Hepatocyte (in vitro differentiated cells): Measurements from ENCODE around the gene FRMD4B. TPM values are rescaled to one million over a fixed set of nuclear protein-coding genes. Genes with fewer than 3 reads are reported as not detected.

Source experiments
- DNase-seq: peaks from one replicate; pipeline ENCODE4 v3.0.0-alpha.2; 2016; ENCODE audit warnings: low spot score
- H2AFZ ChIP-seq: fragments of 200-600 bp; sonication (generic); 2 replicates; pipeline ENCODE4 v1.6.0; 2016; ENCODE audit warnings: antibody characterized with exemption, mild to moderate bottlenecking
- H3K27ac ChIP-seq: fragments of 200-600 bp; sonication (generic); 2 replicates; pipeline ENCODE4 v1.5.1; 2016; ENCODE audit warnings: mild to moderate bottlenecking
- H3K27me3 ChIP-seq: fragments of 200-600 bp; sonication (generic); 2 replicates; pipeline ENCODE4 v1.6.1; 2016
- H3K36me3 ChIP-seq: fragments of 200-600 bp; sonication (generic); replicated peaks from 2 replicates; pipeline ENCODE4 v1.5.1; 2016; ENCODE audit warnings: low read depth; ENCODE audit not compliant: insufficient read depth
- H3K4me1 ChIP-seq: fragments of 200-600 bp; sonication (generic); 2 replicates; pipeline ENCODE4 v1.5.1; 2016; ENCODE audit warnings: mild to moderate bottlenecking, moderate library complexity; ENCODE audit not compliant: insufficient read depth
- H3K4me2 ChIP-seq: fragments of 200-600 bp; sonication (generic); 2 replicates; pipeline ENCODE4 v1.6.0; 2016
- H3K4me3 ChIP-seq: fragments of 200-600 bp; sonication (generic); 2 replicates; pipeline ENCODE4 v1.5.1; 2016; ENCODE audit warnings: mild to moderate bottlenecking
- H3K79me2 ChIP-seq: fragments of 200-600 bp; sonication (generic); 2 replicates; pipeline ENCODE4 v1.6.0; 2017; ENCODE audit warnings: mild to moderate bottlenecking
- H3K9me2 ChIP-seq: fragments of 200-600 bp; sonication (generic); replicated peaks from 2 replicates; pipeline ENCODE4 v1.6.0; 2017; ENCODE audit warnings: mild to moderate bottlenecking; ENCODE audit not compliant: insufficient read depth
- H3K9me3 ChIP-seq: fragments of 200-600 bp; sonication (generic); 2 replicates; pipeline ENCODE4 v1.5.1; 2016; ENCODE audit warnings: low read depth, mild to moderate bottlenecking
- H4K20me1 ChIP-seq: fragments of 200-600 bp; sonication (generic); 2 replicates; pipeline ENCODE4 v1.6.0; 2016; ENCODE audit warnings: mild to moderate bottlenecking; ENCODE audit not compliant: insufficient read depth, poor library complexity, severe bottlenecking
- EZH2 ChIP-seq: fragments of 200-600 bp; sonication (generic); IDR thresholded peaks from 2 replicates; pipeline ENCODE4 v1.6.1; 2016; ENCODE audit warnings: antibody characterized with exemption, mild to moderate bottlenecking, borderline replicate concordance
- EZH2phosphoT487 ChIP-seq: fragments of 200-600 bp; sonication (generic); IDR thresholded peaks from one replicate; pipeline ENCODE4 v1.6.1; 2018; ENCODE audit warnings: antibody characterized with exemption, mild to moderate bottlenecking, low read depth, moderate library complexity; ENCODE audit not compliant: unreplicated experiment, severe bottlenecking
- WGBS: methylation state at CpG from one replicate; pipeline ENCODE4 v1.1.6; 2016; ENCODE audit warnings: low lambda C conversion rate; ENCODE audit errors: missing lambda C conversion rate; 5-methylcytosine and 5-hydroxymethylcytosine counted together
- polyA plus RNA-seq: library from polyadenylated mRNA; unstranded; fragments of >200 nt; fragmentation: Nextera tagmentation; extraction: Ambion mirVana; gene quantifications from 2 replicates; pipeline ENCODE4 v1.2.1, GENCODE V29; 2016
- total RNA-seq: library from RNA; depleted of rRNA; stranded (reverse); fragments of >200 nt; gene quantifications from 2 replicates; pipeline ENCODE4 v1.2.3, GENCODE V29; 2014
- TF ChIP-seq, protein P1 (sequence below): fragments of 200-600 bp; sonication (generic); IDR thresholded peaks from 2 replicates; pipeline ENCODE4 v1.5.1; 2016; ENCODE audit warnings: antibody characterized with exemption, mild to moderate bottlenecking; ENCODE audit not compliant: poor library complexity

Gene FRMD4B
- total and polyA plus RNA-seq, 2 experiments from 2014 or later = 10.8 to 28.1 TPM

DNA sequence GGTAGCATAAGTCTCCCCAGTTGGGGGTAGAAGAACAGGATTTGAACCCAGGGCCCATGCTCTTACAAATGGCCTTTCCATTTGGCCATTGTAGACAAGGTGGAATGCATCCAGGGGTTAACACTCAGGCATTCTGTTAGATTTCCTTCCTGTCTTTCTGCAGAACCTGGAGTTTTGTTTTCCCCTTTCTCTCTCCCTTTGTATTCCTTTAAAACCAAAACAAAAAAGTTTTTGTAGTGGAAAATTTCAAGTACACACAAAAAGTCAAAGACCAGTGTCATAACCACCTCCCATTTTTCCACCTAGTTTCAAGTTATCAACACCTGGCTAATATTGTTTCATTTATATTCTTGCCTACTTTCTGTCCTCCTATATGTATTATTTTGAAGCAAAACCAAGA is 26.0 kb downstream of the FRMD4B start:
- DNase-seq = no peak
- Histone ChIP-seq H3K27ac (no peak overlapping the region), H3K27me3 (no peaks in the 10 kb centered on the region), H4K20me1 (no peaks in the 10 kb centered on the region), H3K79me2 (no peaks in the 10 kb centered on the region), H3K4me3 (no peak overlapping the region), H3K9me2 (no peaks in the 10 kb centered on the region), H3K4me1 (no peaks in the 10 kb centered on the region), H3K36me3 (no peaks in the 10 kb centered on the region), H3K9me3 (no peaks in the 10 kb centered on the region), H3K4me2 (no peak overlapping the region), H2AFZ (no peak overlapping the region)
- TF ChIP-seq, protein P1, sequence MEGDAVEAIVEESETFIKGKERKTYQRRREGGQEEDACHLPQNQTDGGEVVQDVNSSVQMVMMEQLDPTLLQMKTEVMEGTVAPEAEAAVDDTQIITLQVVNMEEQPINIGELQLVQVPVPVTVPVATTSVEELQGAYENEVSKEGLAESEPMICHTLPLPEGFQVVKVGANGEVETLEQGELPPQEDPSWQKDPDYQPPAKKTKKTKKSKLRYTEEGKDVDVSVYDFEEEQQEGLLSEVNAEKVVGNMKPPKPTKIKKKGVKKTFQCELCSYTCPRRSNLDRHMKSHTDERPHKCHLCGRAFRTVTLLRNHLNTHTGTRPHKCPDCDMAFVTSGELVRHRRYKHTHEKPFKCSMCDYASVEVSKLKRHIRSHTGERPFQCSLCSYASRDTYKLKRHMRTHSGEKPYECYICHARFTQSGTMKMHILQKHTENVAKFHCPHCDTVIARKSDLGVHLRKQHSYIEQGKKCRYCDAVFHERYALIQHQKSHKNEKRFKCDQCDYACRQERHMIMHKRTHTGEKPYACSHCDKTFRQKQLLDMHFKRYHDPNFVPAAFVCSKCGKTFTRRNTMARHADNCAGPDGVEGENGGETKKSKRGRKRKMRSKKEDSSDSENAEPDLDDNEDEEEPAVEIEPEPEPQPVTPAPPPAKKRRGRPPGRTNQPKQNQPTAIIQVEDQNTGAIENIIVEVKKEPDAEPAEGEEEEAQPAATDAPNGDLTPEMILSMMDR = no peak
- no peak for TF ChIP-seq EZH2phosphoT487
- TF ChIP-seq EZH2 = no peak

DNA sequence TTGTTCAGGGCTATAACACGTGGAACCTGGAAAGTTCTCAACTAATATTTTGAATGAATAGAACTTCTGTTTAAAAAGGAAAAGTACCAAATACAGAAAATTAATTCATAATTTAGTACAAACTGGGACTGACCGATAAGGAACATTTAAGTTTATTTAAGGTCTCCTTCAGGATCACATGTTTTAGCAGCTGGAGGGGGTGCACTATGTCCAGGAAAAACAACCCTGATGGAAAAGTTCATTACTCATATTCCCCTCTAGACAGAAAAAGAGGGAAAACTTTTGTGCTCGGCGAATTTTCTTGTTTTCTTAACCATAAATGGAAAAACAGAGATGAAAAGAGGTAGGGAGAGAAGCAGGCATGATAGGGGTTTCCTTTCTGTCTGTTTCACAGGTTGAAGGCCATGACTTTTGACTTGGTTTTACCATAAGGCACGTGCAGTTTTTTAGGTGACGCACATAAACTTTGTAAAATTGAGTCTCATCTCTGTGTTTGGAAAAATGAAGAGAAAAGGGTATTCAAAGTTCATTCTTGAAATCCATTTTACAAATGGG is 26.5 kb downstream of the FRMD4B start:
- H3K79me2 ChIP-seq = no peaks in the 10 kb centered on the region
- H3K4me3 ChIP-seq = no peak overlapping the region
- TF ChIP-seq EZH2phosphoT487 = no peak
- TF ChIP-seq, protein P1 = no peak
- TF ChIP-seq EZH2 = no peak
- H3K4me1 ChIP-seq = no peaks in the 10 kb centered on the region
- no peaks in the 10 kb centered on the region for H3K36me3 ChIP-seq
- no peak for DNase-seq
- no peaks in the 10 kb centered on the region for H3K9me2 ChIP-seq
- H3K4me2 ChIP-seq = no peak overlapping the region
- H3K27me3 ChIP-seq = no peaks in the 10 kb centered on the region
- H3K9me3 ChIP-seq = no peaks in the 10 kb centered on the region
- H3K27ac ChIP-seq = no peak overlapping the region
- H2AFZ ChIP-seq = no peak overlapping the region
- no peaks in the 10 kb centered on the region for H4K20me1 ChIP-seq
- WGBS = 94% methylated on average over 6 of the region's 6 CpGs

DNA sequence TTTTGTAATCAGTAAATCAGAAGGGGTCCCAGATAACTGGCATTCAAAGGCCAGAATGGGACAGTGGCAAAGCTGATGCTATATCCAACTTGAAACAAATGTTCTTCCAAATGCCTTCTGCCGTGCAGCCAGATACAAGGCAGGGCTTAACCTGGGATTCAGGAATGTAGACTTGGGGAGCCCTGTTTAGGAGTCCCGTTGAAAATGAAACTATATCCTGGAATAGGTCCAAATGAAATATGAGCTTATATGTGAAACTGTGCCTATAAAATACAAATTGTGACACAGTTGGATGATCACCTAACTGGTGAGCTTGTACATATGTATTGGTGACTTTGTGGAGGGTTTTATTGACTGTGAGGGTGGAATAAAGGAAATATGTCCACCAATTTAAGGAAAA is 28.7 kb downstream of the FRMD4B start:
- DNase-seq = no peak
- H4K20me1 ChIP-seq = no peaks in the 10 kb centered on the region
- H3K79me2 ChIP-seq = no peaks in the 10 kb centered on the region
- no peaks in the 10 kb centered on the region for H3K36me3 ChIP-seq
- H2AFZ ChIP-seq = no peak overlapping the region
- H3K9me2 ChIP-seq = no peaks in the 10 kb centered on the region
- no peak overlapping the region for H3K27ac ChIP-seq
- WGBS = 65% methylated on average over 2 of the region's 2 CpGs
- H3K4me1 ChIP-seq = no peaks in the 10 kb centered on the region
- H3K4me2 ChIP-seq = no peak overlapping the region
- no peaks in the 10 kb centered on the region for H3K27me3 ChIP-seq
- no peaks in the 10 kb centered on the region for H3K9me3 ChIP-seq
- TF ChIP-seq, protein P1 = no peak
- H3K4me3 ChIP-seq = no peak overlapping the region

DNA sequence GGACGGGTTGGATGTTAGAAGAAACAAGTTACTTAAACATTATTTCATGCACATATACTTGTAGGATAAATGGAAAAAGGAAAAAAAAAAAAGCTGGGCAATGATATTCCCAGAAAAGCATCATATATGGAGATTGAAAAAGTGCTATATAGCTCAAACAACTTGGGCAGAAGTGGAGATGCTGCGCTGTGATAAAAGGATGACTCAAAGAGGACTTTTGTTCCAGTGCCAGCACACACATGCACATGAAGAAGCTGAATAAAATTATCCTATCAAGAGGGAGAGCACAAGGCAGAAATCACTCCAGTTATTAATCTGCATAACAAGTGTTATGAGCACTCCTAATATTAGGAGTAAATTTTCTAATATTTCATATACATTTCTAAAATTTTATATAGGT is 30.9 kb downstream of the FRMD4B start:
- TF ChIP-seq EZH2phosphoT487 (no peak), EZH2 (no peak)
- TF ChIP-seq, protein P1 = no peak
- no peaks in the 10 kb centered on the region for H3K9me2 ChIP-seq
- H2AFZ ChIP-seq = no peak overlapping the region
- no peaks in the 10 kb centered on the region for H4K20me1 ChIP-seq
- H3K4me2 ChIP-seq = no peak overlapping the region
- H3K27ac ChIP-seq = no peak overlapping the region
- no peaks in the 10 kb centered on the region for H3K36me3 ChIP-seq
- H3K79me2 ChIP-seq = no peaks in the 10 kb centered on the region
- no peaks in the 10 kb centered on the region for H3K27me3 ChIP-seq
- no peaks in the 10 kb centered on the region for H3K4me1 ChIP-seq
- H3K9me3 ChIP-seq = no peaks in the 10 kb centered on the region
- DNase-seq = no peak
- no peak overlapping the region for H3K4me3 ChIP-seq
- whole genome bisulfite sequencing = 88% methylated on average over 2 of the region's 2 CpGs
